Measurements from ENCODE around the gene PTPRN2.
"Not testable (repeated sequence)": the region's sequence is repeated elsewhere in the genome, so short reads cannot be mapped to it uniquely, and the experiment has no call there.

Gene PTPRN2

GRCh38 chr7:158381956-158382355 is 205.7 kb downstream of the PTPRN2 start:
- no peak for DNase-seq

GRCh38 chr7:158378978-158379377 is 208.6 kb downstream of the PTPRN2 start:
- DNase-seq, result no peak

GRCh38 chr7:158377800-158378623 is 209.6 kb downstream of the PTPRN2 start:
- DNase-seq, result no peak

GRCh38 chr7:158376839-158377186 is 210.8 kb downstream of the PTPRN2 start:
- not testable (repeated sequence) for DNase-seq

- DNase-seq, result not testable (repeated sequence)
Measured at GRCh38 chr7:158376146-158376838, 211.3 kb downstream of the PTPRN2 start.

GRCh38 chr7:158375034-158375433 is 212.6 kb downstream of the PTPRN2 start:
- DNase-seq, result no peak

- DNase-seq, result no peak
Measured at GRCh38 chr7:158374586-158374985, 213.0 kb downstream of the PTPRN2 start.

- no peak for DNase-seq
Measured at GRCh38 chr7:158374146-158374545, 213.5 kb downstream of the PTPRN2 start.

GRCh38 chr7:158373476-158374133 is 214.0 kb downstream of the PTPRN2 start:
- DNase-seq, result no peak

GRCh38 chr7:158372400-158373342 is 215.0 kb downstream of the PTPRN2 start:
- DNase-seq, result peak; percentile 15 to 81

GRCh38 chr7:158371856-158372255 is 215.8 kb downstream of the PTPRN2 start:
- no peak for DNase-seq

- no peak for DNase-seq
Measured at GRCh38 chr7:158369866-158370265, 217.8 kb downstream of the PTPRN2 start.

GRCh38 chr7:158369290-158369689 is 218.3 kb downstream of the PTPRN2 start:
- DNase-seq, result no peak

GRCh38 chr7:158368449-158368848 is 219.2 kb downstream of the PTPRN2 start:
- DNase-seq, result no peak

- DNase-seq, result no peak
Measured at GRCh38 chr7:158367634-158367982, 220.0 kb downstream of the PTPRN2 start.

- no peak for DNase-seq
Measured at GRCh38 chr7:158366916-158367633, 220.5 kb downstream of the PTPRN2 start.

- peak in 1 of 2 experiments; percentile 28 for DNase-seq
Measured at GRCh38 chr7:158366346-158366745, 221.3 kb downstream of the PTPRN2 start.

GRCh38 chr7:158365267-158365666 is 222.4 kb downstream of the PTPRN2 start:
- no peak for DNase-seq

GRCh38 chr7:158364451-158364850 is 223.2 kb downstream of the PTPRN2 start:
- no peak for DNase-seq

GRCh38 chr7:158362912-158363905 is 224.4 kb downstream of the PTPRN2 start:
- DNase-seq, result no peak

GRCh38 chr7:158362001-158362400 is 225.6 kb downstream of the PTPRN2 start:
- no peak for DNase-seq

Data from NCI-H524 (cell line).